Nephron (organoid): ENCODE results near the gene CNOT2.

Experiments
- H3K27ac Mint-ChIP-seq, 3 experiments: 2 replicates each; pipeline ENCODE4 v1.8.0; 2020; ENCODE audit warnings: mixed read lengths in 3 of 3, mild to moderate bottlenecking in 2 of 3, moderate library complexity in 1 of 3
- H3K27me3 Mint-ChIP-seq: 2 replicates; pipeline ENCODE4 v1.8.0; 2021; ENCODE audit warnings: low read depth, mild to moderate bottlenecking, moderate library complexity, mixed read lengths
- H3K36me3 Mint-ChIP-seq: 2 replicates; pipeline ENCODE4 v1.8.0; 2020; ENCODE audit warnings: low read depth, mixed read lengths
- H3K4me1 Mint-ChIP-seq: 2 replicates; pipeline ENCODE4 v1.8.0; 2020; ENCODE audit warnings: mixed read lengths
- H3K4me3 Mint-ChIP-seq, 3 experiments: 2 replicates each; pipeline ENCODE4 v1.8.0; 2020; ENCODE audit warnings: mild to moderate bottlenecking in 3 of 3, mixed read lengths in 3 of 3, moderate library complexity in 2 of 3
- H3K9me3 Mint-ChIP-seq: 2 replicates; pipeline ENCODE4 v1.8.0; 2020; ENCODE audit warnings: mixed read lengths
- TF ChIP-seq, protein P1 (sequence below), 3 experiments: fragments of 200-600 bp; sonication (generic); IDR thresholded peaks; one replicate each; pipeline ENCODE4 v1.5.0; 2021; ENCODE audit warnings: antibody characterized with exemption in 3 of 3; ENCODE audit not compliant: unreplicated experiment in 3 of 3

Gene CNOT2

DNA sequence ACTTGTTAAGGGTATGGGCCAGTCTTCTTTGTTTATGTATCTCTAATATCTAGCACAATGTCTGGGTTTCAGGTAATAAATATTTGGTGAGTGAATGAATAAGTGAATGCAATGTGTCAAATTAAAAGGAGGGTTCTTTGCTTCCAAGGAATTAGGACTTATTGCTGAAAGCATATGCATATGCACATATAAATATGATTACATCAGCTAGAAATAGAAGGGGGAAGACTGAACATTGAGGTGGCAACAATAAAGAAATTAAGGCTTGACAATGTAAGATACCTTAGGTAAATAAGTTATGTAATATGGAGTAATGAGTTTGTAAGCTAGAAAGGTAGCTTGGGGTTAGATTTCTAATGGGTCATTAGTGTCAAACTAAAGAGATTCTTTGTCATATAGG lies 160.6 kb downstream of the CNOT2 start:
- H3K4me1 Mint-ChIP-seq: no peaks in the 10 kb centered on the region
- H3K27ac Mint-ChIP-seq: no peak overlapping the region
- no peak overlapping the region for H3K4me3 Mint-ChIP-seq
- H3K9me3 Mint-ChIP-seq: no peaks in the 10 kb centered on the region
- TF ChIP-seq, protein P1, sequence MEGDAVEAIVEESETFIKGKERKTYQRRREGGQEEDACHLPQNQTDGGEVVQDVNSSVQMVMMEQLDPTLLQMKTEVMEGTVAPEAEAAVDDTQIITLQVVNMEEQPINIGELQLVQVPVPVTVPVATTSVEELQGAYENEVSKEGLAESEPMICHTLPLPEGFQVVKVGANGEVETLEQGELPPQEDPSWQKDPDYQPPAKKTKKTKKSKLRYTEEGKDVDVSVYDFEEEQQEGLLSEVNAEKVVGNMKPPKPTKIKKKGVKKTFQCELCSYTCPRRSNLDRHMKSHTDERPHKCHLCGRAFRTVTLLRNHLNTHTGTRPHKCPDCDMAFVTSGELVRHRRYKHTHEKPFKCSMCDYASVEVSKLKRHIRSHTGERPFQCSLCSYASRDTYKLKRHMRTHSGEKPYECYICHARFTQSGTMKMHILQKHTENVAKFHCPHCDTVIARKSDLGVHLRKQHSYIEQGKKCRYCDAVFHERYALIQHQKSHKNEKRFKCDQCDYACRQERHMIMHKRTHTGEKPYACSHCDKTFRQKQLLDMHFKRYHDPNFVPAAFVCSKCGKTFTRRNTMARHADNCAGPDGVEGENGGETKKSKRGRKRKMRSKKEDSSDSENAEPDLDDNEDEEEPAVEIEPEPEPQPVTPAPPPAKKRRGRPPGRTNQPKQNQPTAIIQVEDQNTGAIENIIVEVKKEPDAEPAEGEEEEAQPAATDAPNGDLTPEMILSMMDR (IDR thresholded peaks at IDR 0.05; ENCODE audit: unreplicated experiment in 3 of 3): no peak
- peaks cover 72% of the 10 kb centered on the region for H3K36me3 Mint-ChIP-seq
- no peaks in the 10 kb centered on the region for H3K27me3 Mint-ChIP-seq
